NB4 (cell line): ENCODE measurements around the gene DCLRE1A.

Experiments
- POLR2A ChIP-seq: IDR thresholded peaks from 2 replicates; pipeline ENCODE4 v1.6.1; 2011; ENCODE audit warnings: mild to moderate bottlenecking; ENCODE audit not compliant: insufficient read length; ENCODE audit errors: extremely low read depth
- TF ChIP-seq, protein P1 (sequence below): IDR thresholded peaks from one replicate; pipeline ENCODE4 v1.5.1; 2012; ENCODE audit warnings: low read depth, low read length
- TF ChIP-seq, protein P2 (sequence below): IDR thresholded peaks from 2 replicates; pipeline ENCODE4 v1.6.1; 2011; ENCODE audit warnings: low read depth, low read length

DNA sequence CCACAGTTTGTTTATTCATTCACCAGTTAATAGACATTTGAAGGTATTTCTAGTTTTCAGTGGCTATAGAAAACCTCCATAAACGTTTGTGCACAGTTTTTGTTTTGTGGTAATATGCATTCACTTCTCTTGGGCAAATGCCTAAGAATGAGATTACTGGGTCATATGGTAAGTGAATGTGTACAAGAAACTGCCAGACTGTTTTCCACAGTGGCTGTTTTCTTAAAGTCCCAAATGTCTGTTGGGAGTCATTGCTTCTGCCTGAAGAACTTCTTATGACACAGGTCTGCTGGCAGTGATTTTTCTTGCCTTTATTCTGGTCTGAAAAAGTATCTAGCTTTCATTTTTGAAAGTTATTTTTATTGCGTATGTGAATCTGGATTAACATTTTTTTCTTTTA, 36.0 kb upstream of the DCLRE1A start:
- TF ChIP-seq, protein P1, sequence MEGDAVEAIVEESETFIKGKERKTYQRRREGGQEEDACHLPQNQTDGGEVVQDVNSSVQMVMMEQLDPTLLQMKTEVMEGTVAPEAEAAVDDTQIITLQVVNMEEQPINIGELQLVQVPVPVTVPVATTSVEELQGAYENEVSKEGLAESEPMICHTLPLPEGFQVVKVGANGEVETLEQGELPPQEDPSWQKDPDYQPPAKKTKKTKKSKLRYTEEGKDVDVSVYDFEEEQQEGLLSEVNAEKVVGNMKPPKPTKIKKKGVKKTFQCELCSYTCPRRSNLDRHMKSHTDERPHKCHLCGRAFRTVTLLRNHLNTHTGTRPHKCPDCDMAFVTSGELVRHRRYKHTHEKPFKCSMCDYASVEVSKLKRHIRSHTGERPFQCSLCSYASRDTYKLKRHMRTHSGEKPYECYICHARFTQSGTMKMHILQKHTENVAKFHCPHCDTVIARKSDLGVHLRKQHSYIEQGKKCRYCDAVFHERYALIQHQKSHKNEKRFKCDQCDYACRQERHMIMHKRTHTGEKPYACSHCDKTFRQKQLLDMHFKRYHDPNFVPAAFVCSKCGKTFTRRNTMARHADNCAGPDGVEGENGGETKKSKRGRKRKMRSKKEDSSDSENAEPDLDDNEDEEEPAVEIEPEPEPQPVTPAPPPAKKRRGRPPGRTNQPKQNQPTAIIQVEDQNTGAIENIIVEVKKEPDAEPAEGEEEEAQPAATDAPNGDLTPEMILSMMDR, result no peak
- TF ChIP-seq, protein P2, sequence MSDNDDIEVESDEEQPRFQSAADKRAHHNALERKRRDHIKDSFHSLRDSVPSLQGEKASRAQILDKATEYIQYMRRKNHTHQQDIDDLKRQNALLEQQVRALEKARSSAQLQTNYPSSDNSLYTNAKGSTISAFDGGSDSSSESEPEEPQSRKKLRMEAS, result no peak
- no peak for TF ChIP-seq POLR2A
